K562 (cell line): ENCODE data around the gene ITPK1.

Experiments
- CBX8 ChIP-seq: fragments of 200-600 bp; sonication (generic); IDR thresholded peaks from 2 replicates; pipeline ENCODE4 v1.6.1; 2012; ENCODE audit warnings: borderline replicate concordance, mixed run types, low read depth, mild to moderate bottlenecking, moderate library complexity, mixed read lengths, low read length, control low read depth, inconsistent platforms; ENCODE audit not compliant: poor library complexity, severe bottlenecking; ENCODE audit errors: extremely low read depth
- DEAF1 ChIP-seq: fragments of 450-650 bp; formaldehyde crosslinking; IDR thresholded peaks from 2 replicates; pipeline ENCODE4 v1.4.0; 2020; ENCODE audit warnings: mild to moderate bottlenecking, moderate library complexity
- ESRRA ChIP-seq: fragments of 450-650 bp; IDR thresholded peaks from 2 replicates; pipeline ENCODE4 v1.6.1; 2014; ENCODE audit warnings: low read depth, mild to moderate bottlenecking, moderate library complexity, borderline replicate concordance
- HCFC1 ChIP-seq: IDR thresholded peaks from 2 replicates; pipeline ENCODE4 v1.6.1; 2012; ENCODE audit warnings: low read depth, low read length, improper control_type of control experiment
- NFRKB ChIP-seq: fragments of 450-650 bp; IDR thresholded peaks from 2 replicates; pipeline ENCODE4 v1.6.1; 2016; ENCODE audit warnings: low read depth
- TFE3 ChIP-seq: fragments of 450-650 bp; formaldehyde crosslinking; IDR thresholded peaks from 2 replicates; pipeline ENCODE4 v1.4.0; 2020; ENCODE audit warnings: mild to moderate bottlenecking, mixed read lengths
- ZBTB9 ChIP-seq: fragments of 450-650 bp; formaldehyde crosslinking; IDR thresholded peaks from 2 replicates; pipeline ENCODE4 v1.4.0; 2020; ENCODE audit warnings: mild to moderate bottlenecking, moderate library complexity
- ZNF407 ChIP-seq: fragments of 450-650 bp; IDR thresholded peaks from 2 replicates; pipeline ENCODE4 v1.6.1; 2016; ENCODE audit warnings: low read depth
- ZNF512 ChIP-seq: IDR thresholded peaks from 2 replicates; pipeline ENCODE4 v1.6.1; 2016; ENCODE audit warnings: missing genetic modification characterization, missing compliant biosample characterization
- ZNF740 ChIP-seq, 3 experiments: fragments of 200-800 bp in 1 of 3; sonication (Bioruptor generic) in 1 of 3; sonication (generic) in 1 of 3; formaldehyde crosslinking in 1 of 3; IDR thresholded peaks; 2 replicates each; pipeline versions ENCODE4 v1.6.1 to v1.8.0; 2016 to 2022; ENCODE audit warnings: mild to moderate bottlenecking in 2 of 3, missing compliant biosample characterization in 2 of 3, missing genetic modification characterization in 2 of 3, missing genetic modification reagents in 1 of 3

- TF ChIP-seq ZNF512 (tag) (no peak), ZBTB9 (CRISPR knock-in tag) (no peak), NFRKB (no peak), CBX8 (no peak), ESRRA (no peak), DEAF1 (no peak), ZNF740 (CRISPR knock-in tag; IDR thresholded peaks at IDR 0.05) (no peak), ZNF740 (tag; IDR thresholded peaks at IDR 0.05) (no peak), ZNF407 (no peak), TFE3 (no peak), HCFC1 (no peak)
Measured at GRCh38 chr14:93100100-93100499, 15.6 kb downstream of the ITPK1 start.
